ENCODE results near the gene APOO. TPM values are rescaled to one million over a fixed set of nuclear protein-coding genes. Genes with fewer than 3 reads are reported as not detected.

The APOO gene
- polyA plus RNA-seq, 1 donor (not counting 4 experiments of a cell fraction or from before 2014, with no cell fraction given), result 22.7 TPM

DNA sequence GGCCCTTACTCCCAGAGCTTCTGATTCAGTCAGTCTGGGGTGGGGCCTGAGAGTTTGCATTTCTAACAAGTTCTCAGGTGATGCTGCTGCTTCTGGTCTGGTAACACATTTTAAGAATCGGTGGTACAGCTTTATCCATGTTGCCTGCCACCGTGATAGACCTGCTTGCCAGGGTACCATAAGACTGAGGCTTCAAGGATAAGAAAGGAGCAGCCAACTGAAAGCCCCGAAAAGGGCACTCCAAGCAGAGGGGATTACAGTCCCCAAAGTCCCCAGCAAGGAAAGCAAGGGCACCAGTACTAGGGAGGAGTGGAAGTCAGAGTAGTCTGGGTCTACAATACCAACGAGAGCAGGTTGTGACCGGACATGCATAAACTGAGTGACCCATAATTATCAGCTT is 49.8 kb downstream of the APOO start:
- DNase-seq (ENCODE audit: low read depth, low spot score), result no peak
- TF ChIP-seq EZH2 (IDR thresholded peaks at IDR 0.05; ENCODE audit: low read length), result no peak
- TF ChIP-seq, protein P1, sequence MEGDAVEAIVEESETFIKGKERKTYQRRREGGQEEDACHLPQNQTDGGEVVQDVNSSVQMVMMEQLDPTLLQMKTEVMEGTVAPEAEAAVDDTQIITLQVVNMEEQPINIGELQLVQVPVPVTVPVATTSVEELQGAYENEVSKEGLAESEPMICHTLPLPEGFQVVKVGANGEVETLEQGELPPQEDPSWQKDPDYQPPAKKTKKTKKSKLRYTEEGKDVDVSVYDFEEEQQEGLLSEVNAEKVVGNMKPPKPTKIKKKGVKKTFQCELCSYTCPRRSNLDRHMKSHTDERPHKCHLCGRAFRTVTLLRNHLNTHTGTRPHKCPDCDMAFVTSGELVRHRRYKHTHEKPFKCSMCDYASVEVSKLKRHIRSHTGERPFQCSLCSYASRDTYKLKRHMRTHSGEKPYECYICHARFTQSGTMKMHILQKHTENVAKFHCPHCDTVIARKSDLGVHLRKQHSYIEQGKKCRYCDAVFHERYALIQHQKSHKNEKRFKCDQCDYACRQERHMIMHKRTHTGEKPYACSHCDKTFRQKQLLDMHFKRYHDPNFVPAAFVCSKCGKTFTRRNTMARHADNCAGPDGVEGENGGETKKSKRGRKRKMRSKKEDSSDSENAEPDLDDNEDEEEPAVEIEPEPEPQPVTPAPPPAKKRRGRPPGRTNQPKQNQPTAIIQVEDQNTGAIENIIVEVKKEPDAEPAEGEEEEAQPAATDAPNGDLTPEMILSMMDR (optimal IDR thresholded peaks at IDR 0.05 in 1 of 3, IDR thresholded peaks at IDR 0.05 in 1 of 3, conservative IDR thresholded peaks at IDR 0.05 in 1 of 3; ENCODE audit: extremely low read depth in 1 of 3, insufficient read depth in 2 of 3, low read length in 3 of 3), result no peak
- Histone ChIP-seq H4K20me1 (ENCODE audit: control insufficient read depth, extremely low read depth, insufficient read depth, low read length) (no peaks in the 10 kb centered on the region), H3K4me2 (ENCODE audit: control insufficient read depth, extremely low read depth, insufficient read depth, low read depth, low read length) (no peak overlapping the region), H3K4me1 (ENCODE audit: control insufficient read depth, extremely low read depth, insufficient read depth, low read length) (no peaks in the 10 kb centered on the region), H3K9ac (ENCODE audit: control insufficient read depth, extremely low read depth, insufficient read depth, low read length) (no peak overlapping the region), H3K36me3 (ENCODE audit: control insufficient read depth in 2 of 2, extremely low read depth in 1 of 2, insufficient read depth in 2 of 2, low read length in 2 of 2) (no peaks in the 10 kb centered on the region), H3K79me2 (ENCODE audit: control insufficient read depth, insufficient read depth, low read length) (no peaks in the 10 kb centered on the region), H3K27me3 (ENCODE audit: control insufficient read depth, extremely low read depth, insufficient read depth, low read length) (no peaks in the 10 kb centered on the region), H3K9me3 (ENCODE audit: control insufficient read depth, low read depth, low read length) (no peaks in the 10 kb centered on the region), H3K4me3 (ENCODE audit: control insufficient read depth in 2 of 3, extremely low read depth in 1 of 3, insufficient read depth in 2 of 3, low read depth in 1 of 3, low read length in 3 of 3) (no peak overlapping the region), H3K9me1 (ENCODE audit: control insufficient read depth, extremely low read depth, insufficient read depth, low read length) (no peaks in the 10 kb centered on the region), H3K27ac (ENCODE audit: control insufficient read depth, insufficient read depth, low read length) (no peak overlapping the region), H2AFZ (ENCODE audit: control insufficient read depth, low read length) (no peak overlapping the region)
- dilution Hi-C loops (cut with MboI; ENCODE audit: extremely low pct_ligation_motif_present, low sequenced_read_pairs), result no loop called here
- no peak for FAIRE-seq

DNA sequence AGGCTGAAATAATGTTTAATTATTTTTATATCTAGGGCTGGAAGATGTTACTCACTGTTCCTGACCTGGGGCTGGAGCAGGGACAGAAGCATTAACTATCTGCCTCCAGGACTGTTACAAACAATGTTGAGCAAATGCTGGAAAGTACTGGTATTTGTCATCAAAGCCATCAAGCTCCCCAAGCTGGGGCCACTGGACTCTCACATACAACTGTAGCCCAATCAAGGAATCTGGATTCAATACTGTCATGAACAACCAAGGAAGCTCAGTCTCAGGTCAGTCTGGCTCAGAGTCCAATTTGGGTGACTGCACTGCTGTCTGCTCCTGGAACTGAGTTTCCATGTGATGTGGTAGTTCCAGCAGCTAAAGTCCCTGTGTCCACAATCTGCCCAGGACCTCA is 50.4 kb downstream of the APOO start:
- no peak for FAIRE-seq
- no peak overlapping the region for H3K27ac ChIP-seq (ENCODE audit: control insufficient read depth, insufficient read depth, low read length)
- H3K36me3 ChIP-seq (ENCODE audit: control insufficient read depth in 2 of 2, extremely low read depth in 1 of 2, insufficient read depth in 2 of 2, low read length in 2 of 2), result no peaks in the 10 kb centered on the region
- H3K79me2 ChIP-seq (ENCODE audit: control insufficient read depth, insufficient read depth, low read length), result no peaks in the 10 kb centered on the region
- DNase-seq (ENCODE audit: low read depth, low spot score), result no peak
- no peak overlapping the region for H2AFZ ChIP-seq (ENCODE audit: control insufficient read depth, low read length)
- TF ChIP-seq EZH2 (IDR thresholded peaks at IDR 0.05; ENCODE audit: low read length), result no peak
- TF ChIP-seq, protein P1 (optimal IDR thresholded peaks at IDR 0.05 in 1 of 3, IDR thresholded peaks at IDR 0.05 in 1 of 3, conservative IDR thresholded peaks at IDR 0.05 in 1 of 3; ENCODE audit: extremely low read depth in 1 of 3, insufficient read depth in 2 of 3, low read length in 3 of 3), result no peak
- H3K4me1 ChIP-seq (ENCODE audit: control insufficient read depth, extremely low read depth, insufficient read depth, low read length), result no peaks in the 10 kb centered on the region
- no peak overlapping the region for H3K9ac ChIP-seq (ENCODE audit: control insufficient read depth, extremely low read depth, insufficient read depth, low read length)
- no peaks in the 10 kb centered on the region for H3K9me1 ChIP-seq (ENCODE audit: control insufficient read depth, extremely low read depth, insufficient read depth, low read length)
- no peak overlapping the region for H3K4me3 ChIP-seq (ENCODE audit: control insufficient read depth in 2 of 3, extremely low read depth in 1 of 3, insufficient read depth in 2 of 3, low read depth in 1 of 3, low read length in 3 of 3)
- H3K9me3 ChIP-seq (ENCODE audit: control insufficient read depth, low read depth, low read length), result no peaks in the 10 kb centered on the region
- no peak overlapping the region for H3K4me2 ChIP-seq (ENCODE audit: control insufficient read depth, extremely low read depth, insufficient read depth, low read depth, low read length)
- H3K27me3 ChIP-seq (ENCODE audit: control insufficient read depth, extremely low read depth, insufficient read depth, low read length), result no peaks in the 10 kb centered on the region
- H4K20me1 ChIP-seq (ENCODE audit: control insufficient read depth, extremely low read depth, insufficient read depth, low read length), result no peaks in the 10 kb centered on the region
- dilution Hi-C loops (cut with MboI; ENCODE audit: extremely low pct_ligation_motif_present, low sequenced_read_pairs), result no loop called here
